WTC11 (cell line): ENCODE data around the gene TRMT10C. TPM values are rescaled to one million over a fixed set of nuclear protein-coding genes. Genes with fewer than 3 reads are reported as not detected.
A peak's percentile ranks its signal among the peaks of the same experiment; 100 is the strongest.

Experiments
- ATAC-seq: fragments of 200-7000 bp; cut with Tn5 transposase; 2 replicates; pipeline ENCODE4 v1.10.0; 2021; ENCODE audit warnings: mild to moderate bottlenecking, moderate library complexity
- CTCF ChIA-PET: fragments of 300-600 bp; sonication (Branson Sonifier 250); formaldehyde crosslinking; loops from one replicate; lab custom pipeline; 2021; ENCODE audit warnings: antibody characterized with exemption; lab: Charles Lee
- POLR2A ChIA-PET: fragments of 350-600 bp; sonication (Branson Sonifier 250); formaldehyde crosslinking; loops from one replicate; lab custom pipeline; 2021; ENCODE audit warnings: antibody characterized with exemption; lab: Charles Lee
- DNase-seq: peaks from one replicate; pipeline ENCODE4 v3.0.0; 2021; ENCODE audit warnings: low spot score
- H3K27ac Mint-ChIP-seq: 2 replicates; pipeline ENCODE4 v1.8.0; 2021; ENCODE audit warnings: mixed read lengths
- H3K27me3 Mint-ChIP-seq: 2 replicates; pipeline ENCODE4 v1.8.0; 2021; ENCODE audit warnings: low read depth, mild to moderate bottlenecking, moderate library complexity, mixed read lengths
- H3K36me3 Mint-ChIP-seq: 2 replicates; pipeline ENCODE4 v1.8.0; 2021; ENCODE audit warnings: mixed read lengths
- H3K4me1 Mint-ChIP-seq: 2 replicates; pipeline ENCODE4 v1.8.0; 2022; ENCODE audit warnings: mixed read lengths
- H3K4me3 Mint-ChIP-seq: 2 replicates; pipeline ENCODE4 v1.8.0; 2021; ENCODE audit warnings: mild to moderate bottlenecking, moderate library complexity, mixed read lengths
- H3K9me3 Mint-ChIP-seq: 2 replicates; pipeline ENCODE4 v1.8.0; 2021; ENCODE audit warnings: mixed read lengths
- ELF4 ChIP-seq: sonication (generic); formaldehyde crosslinking; IDR thresholded peaks from 2 replicates; pipeline ENCODE4 v1.8.1; 2022; ENCODE audit warnings: low read depth, mild to moderate bottlenecking, moderate library complexity, missing genetic modification reagents
- ESRRA ChIP-seq: sonication (generic); formaldehyde crosslinking; IDR thresholded peaks from 2 replicates; pipeline ENCODE4 v1.8.1; 2022; ENCODE audit warnings: mild to moderate bottlenecking, missing genetic modification reagents, borderline replicate concordance
- HMGA2 ChIP-seq: fragments of 250-450 bp; sonication (Bioruptor Pico); IDR thresholded peaks from 2 replicates; pipeline ENCODE4 v1.4.0; 2021; ENCODE audit warnings: mild to moderate bottlenecking, moderate library complexity
- JAZF1 ChIP-seq: fragments of 250-450 bp; sonication (Bioruptor Pico); IDR thresholded peaks from 2 replicates; pipeline ENCODE4 v1.9.0; 2021; ENCODE audit warnings: moderate library complexity, mild to moderate bottlenecking, inconsistent platforms
- JUN ChIP-seq: sonication (generic); formaldehyde crosslinking; IDR thresholded peaks from 2 replicates; pipeline ENCODE4 v1.8.0; 2023; ENCODE audit warnings: mild to moderate bottlenecking, missing genetic modification reagents
- MXD4 ChIP-seq: fragments of 250-450 bp; sonication (Bioruptor Pico); IDR thresholded peaks from 2 replicates; pipeline ENCODE4 v1.8.0; 2021; ENCODE audit warnings: mild to moderate bottlenecking, moderate library complexity, borderline replicate concordance
- NFYB ChIP-seq: sonication (generic); formaldehyde crosslinking; conservative IDR thresholded peaks from 2 replicates; pipeline ENCODE4 v1.8.0; 2022; ENCODE audit warnings: low read depth, missing genetic modification reagents
- RELA ChIP-seq: sonication (generic); formaldehyde crosslinking; IDR thresholded peaks from 2 replicates; pipeline ENCODE4 v1.8.1; 2022; ENCODE audit warnings: missing genetic modification reagents, mild to moderate bottlenecking, borderline replicate concordance
- RORB ChIP-seq: fragments of 250-450 bp; sonication (Bioruptor Pico); IDR thresholded peaks from 2 replicates; pipeline ENCODE4 v1.9.0; 2021; ENCODE audit warnings: mild to moderate bottlenecking
- SP1 ChIP-seq: sonication (generic); formaldehyde crosslinking; conservative IDR thresholded peaks from 2 replicates; pipeline ENCODE4 v1.8.1; 2022; ENCODE audit warnings: missing genetic modification reagents
- TEAD1 ChIP-seq: sonication (generic); formaldehyde crosslinking; IDR thresholded peaks from 2 replicates; pipeline ENCODE4 v1.8.0; 2022; ENCODE audit warnings: mild to moderate bottlenecking, missing genetic modification reagents
- ZBTB21 ChIP-seq: sonication (generic); formaldehyde crosslinking; IDR thresholded peaks from 2 replicates; pipeline ENCODE4 v1.8.1; 2023; ENCODE audit warnings: mild to moderate bottlenecking, missing genetic modification reagents, borderline replicate concordance
- ZNF232 ChIP-seq: sonication (generic); formaldehyde crosslinking; IDR thresholded peaks from 2 replicates; pipeline ENCODE4 v1.8.0; 2022; ENCODE audit warnings: mild to moderate bottlenecking, missing genetic modification reagents
- ZNF317 ChIP-seq: sonication (generic); formaldehyde crosslinking; IDR thresholded peaks from 2 replicates; pipeline ENCODE4 v1.8.1; 2023; ENCODE audit warnings: low read depth, mild to moderate bottlenecking, moderate library complexity, missing genetic modification reagents, borderline replicate concordance
- ZNF416 ChIP-seq: fragments of 250-450 bp; sonication (Bioruptor Pico); IDR thresholded peaks from 2 replicates; pipeline ENCODE4 v1.9.0; 2021; ENCODE audit warnings: mild to moderate bottlenecking, inconsistent platforms
- total RNA-seq: library from RNA; stranded (reverse); gene quantifications from 3 replicates; pipeline ENCODE4 v1.2.3, GENCODE V29; 2021
- TF ChIP-seq, protein P1 (sequence below): sonication (generic); formaldehyde crosslinking; conservative IDR thresholded peaks from 2 replicates; pipeline ENCODE4 v1.8.1; 2023; ENCODE audit warnings: mild to moderate bottlenecking, low read depth, missing genetic modification reagents, moderate library complexity
- TF ChIP-seq, protein P2 (sequence below): sonication (generic); formaldehyde crosslinking; IDR thresholded peaks from 2 replicates; pipeline ENCODE4 v1.8.0; 2022; ENCODE audit warnings: mild to moderate bottlenecking, missing genetic modification reagents
- TF ChIP-seq, protein P3 (sequence below): sonication (generic); formaldehyde crosslinking; conservative IDR thresholded peaks from 2 replicates; pipeline ENCODE4 v1.8.1; 2022; ENCODE audit warnings: mild to moderate bottlenecking, missing genetic modification reagents
- TF ChIP-seq, protein P4 (sequence below): sonication (generic); formaldehyde crosslinking; IDR thresholded peaks from 2 replicates; pipeline ENCODE4 v1.8.0; 2022; ENCODE audit warnings: missing genetic modification reagents

Gene TRMT10C
- total RNA-seq, 1 experiment from 2014 or later = 41.7 TPM

DNA sequence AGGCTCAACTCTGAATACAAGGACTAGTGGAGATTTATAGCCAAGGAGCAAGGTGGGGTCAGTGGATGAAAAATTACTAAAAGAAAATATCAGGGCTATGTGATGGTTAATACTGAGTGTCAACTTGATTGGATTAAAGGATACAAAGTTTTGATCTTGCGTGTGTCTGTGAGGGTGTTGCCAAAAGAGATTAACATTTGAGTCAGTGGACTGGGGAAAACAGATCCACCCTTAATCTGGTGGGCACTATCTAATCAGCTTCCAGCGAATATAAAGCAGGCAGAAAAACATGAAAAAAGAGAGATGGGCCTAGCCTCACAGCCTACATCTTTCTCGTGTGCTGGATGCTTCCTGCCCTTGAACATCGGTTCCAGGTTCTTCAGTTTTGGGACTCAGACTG lies 34.2 kb upstream of the TRMT10C start:
- POLR2A ChIA-PET = no interaction called here
- DNase-seq (no peak), ATAC-seq (no peak)
- CTCF ChIA-PET = no interaction called here
- H3K36me3 Mint-ChIP-seq = peaks cover 47% of the 10 kb centered on the region
- H3K27ac Mint-ChIP-seq = no peak overlapping the region
- peaks cover 31% of the 10 kb centered on the region for H3K4me1 Mint-ChIP-seq
- no peak overlapping the region for H3K4me3 Mint-ChIP-seq
- peaks cover 4% of the 10 kb centered on the region; the same call in 1 of the 2 replicates for H3K27me3 Mint-ChIP-seq
- peaks cover 53% of the 10 kb centered on the region for H3K9me3 Mint-ChIP-seq
- TF ChIP-seq, protein P1, sequence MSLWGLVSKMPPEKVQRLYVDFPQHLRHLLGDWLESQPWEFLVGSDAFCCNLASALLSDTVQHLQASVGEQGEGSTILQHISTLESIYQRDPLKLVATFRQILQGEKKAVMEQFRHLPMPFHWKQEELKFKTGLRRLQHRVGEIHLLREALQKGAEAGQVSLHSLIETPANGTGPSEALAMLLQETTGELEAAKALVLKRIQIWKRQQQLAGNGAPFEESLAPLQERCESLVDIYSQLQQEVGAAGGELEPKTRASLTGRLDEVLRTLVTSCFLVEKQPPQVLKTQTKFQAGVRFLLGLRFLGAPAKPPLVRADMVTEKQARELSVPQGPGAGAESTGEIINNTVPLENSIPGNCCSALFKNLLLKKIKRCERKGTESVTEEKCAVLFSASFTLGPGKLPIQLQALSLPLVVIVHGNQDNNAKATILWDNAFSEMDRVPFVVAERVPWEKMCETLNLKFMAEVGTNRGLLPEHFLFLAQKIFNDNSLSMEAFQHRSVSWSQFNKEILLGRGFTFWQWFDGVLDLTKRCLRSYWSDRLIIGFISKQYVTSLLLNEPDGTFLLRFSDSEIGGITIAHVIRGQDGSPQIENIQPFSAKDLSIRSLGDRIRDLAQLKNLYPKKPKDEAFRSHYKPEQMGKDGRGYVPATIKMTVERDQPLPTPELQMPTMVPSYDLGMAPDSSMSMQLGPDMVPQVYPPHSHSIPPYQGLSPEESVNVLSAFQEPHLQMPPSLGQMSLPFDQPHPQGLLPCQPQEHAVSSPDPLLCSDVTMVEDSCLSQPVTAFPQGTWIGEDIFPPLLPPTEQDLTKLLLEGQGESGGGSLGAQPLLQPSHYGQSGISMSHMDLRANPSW (CRISPR knock-in tag) = no peak
- TF ChIP-seq ELF4 (no peak), MXD4 (CRISPR knock-in tag) (no peak), ZBTB21 (CRISPR knock-in tag) (no peak), SP1 (CRISPR knock-in tag) (no peak)

DNA sequence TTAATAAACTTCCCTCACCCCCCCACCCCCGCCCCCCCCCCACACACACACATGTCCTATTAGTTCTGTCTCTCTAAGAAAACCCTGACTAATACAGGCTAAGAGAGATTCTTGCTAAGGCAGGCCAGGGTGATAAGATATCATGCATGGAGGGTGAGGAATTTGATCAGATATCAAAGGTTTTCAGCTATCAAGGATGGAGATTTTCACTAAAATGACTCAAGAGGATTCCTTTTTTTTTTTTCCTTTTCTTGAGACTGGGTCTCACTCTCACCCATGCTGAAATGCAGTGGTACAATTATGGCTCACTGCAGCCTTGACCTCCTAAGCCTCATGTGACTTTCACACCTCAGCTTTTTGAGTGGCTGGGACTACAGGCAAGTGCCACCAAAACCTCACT lies 33.8 kb upstream of the TRMT10C start:
- Mint-ChIP-seq H3K27ac (no peak overlapping the region), H3K27me3 (peaks cover 4% of the 10 kb centered on the region; the same call in 1 of the 2 replicates), H3K36me3 (peaks cover 47% of the 10 kb centered on the region), H3K4me3 (no peak overlapping the region)
- DNase-seq (no peak), ATAC-seq (no peak)
- ChIA-PET CTCF (no interaction called here), POLR2A (no interaction called here)
- TF ChIP-seq RORB (no peak), JAZF1 (no peak), TEAD1 (CRISPR knock-in tag) (no peak), HMGA2 (CRISPR knock-in tag) (no peak), ZNF416 (CRISPR knock-in tag) (no peak), NFYB (CRISPR knock-in tag) (no peak), JUN (CRISPR knock-in tag) (no peak), RELA (CRISPR knock-in tag) (no peak), ESRRA (CRISPR knock-in tag) (no peak)
- TF ChIP-seq, protein P2, sequence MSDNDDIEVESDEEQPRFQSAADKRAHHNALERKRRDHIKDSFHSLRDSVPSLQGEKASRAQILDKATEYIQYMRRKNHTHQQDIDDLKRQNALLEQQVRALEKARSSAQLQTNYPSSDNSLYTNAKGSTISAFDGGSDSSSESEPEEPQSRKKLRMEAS (CRISPR knock-in tag) = no peak
- TF ChIP-seq, protein P3, sequence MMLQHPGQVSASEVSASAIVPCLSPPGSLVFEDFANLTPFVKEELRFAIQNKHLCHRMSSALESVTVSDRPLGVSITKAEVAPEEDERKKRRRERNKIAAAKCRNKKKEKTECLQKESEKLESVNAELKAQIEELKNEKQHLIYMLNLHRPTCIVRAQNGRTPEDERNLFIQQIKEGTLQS (CRISPR knock-in tag) = no peak
- TF ChIP-seq, all 79 proteins: peak for 0
- H3K4me1 Mint-ChIP-seq = peaks cover 34% of the 10 kb centered on the region
- H3K9me3 Mint-ChIP-seq = peaks cover 53% of the 10 kb centered on the region

DNA sequence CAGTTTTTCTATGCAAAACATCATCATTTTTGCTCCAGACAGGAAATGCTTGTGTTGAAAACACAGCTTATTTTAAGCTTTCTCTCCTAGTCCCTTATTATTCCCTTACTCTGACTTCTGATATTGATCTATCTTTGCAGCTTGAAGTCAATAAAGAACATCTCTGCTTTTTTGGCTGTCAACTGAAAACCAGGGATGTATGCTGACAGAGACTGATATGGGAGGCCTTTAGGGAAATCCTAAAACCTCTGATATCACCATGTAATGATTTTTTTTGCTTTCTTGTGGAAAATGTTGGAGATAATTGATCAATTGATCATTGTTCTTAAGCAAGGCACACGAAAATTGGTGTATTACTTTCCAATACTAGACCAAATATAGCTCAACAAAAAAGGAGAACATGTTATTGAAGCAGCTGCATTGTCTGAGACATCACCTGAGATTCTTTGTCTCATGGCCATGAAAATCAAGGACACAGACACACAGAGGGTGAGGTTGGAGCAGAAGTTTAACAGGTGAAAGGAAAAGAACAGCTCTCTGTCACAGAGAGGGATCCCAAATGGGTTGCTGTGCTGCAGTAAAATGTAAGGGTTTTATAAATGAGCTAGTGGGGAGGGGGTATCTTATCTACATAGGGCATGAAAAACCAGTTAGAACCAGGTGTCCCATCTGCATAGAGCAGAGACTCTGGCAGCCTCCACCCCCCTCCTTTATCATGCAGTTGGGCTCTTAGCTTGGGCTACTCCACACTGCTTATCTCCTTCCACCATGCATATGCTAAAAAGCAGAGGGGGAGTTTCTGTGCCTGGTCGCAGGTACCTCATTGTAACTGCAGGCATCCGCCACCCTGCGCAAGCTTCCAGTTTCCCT lies 31.6 kb upstream of the TRMT10C start:
- CTCF ChIA-PET = interaction anchor here (0.5 to 1.1 kb wide), 5 partner anchors 13 to 148 kb away, joined by 3 to 6 read pairs (median 3); partner anchors contain the start of gene PCNP
- TF ChIP-seq, protein P4, sequence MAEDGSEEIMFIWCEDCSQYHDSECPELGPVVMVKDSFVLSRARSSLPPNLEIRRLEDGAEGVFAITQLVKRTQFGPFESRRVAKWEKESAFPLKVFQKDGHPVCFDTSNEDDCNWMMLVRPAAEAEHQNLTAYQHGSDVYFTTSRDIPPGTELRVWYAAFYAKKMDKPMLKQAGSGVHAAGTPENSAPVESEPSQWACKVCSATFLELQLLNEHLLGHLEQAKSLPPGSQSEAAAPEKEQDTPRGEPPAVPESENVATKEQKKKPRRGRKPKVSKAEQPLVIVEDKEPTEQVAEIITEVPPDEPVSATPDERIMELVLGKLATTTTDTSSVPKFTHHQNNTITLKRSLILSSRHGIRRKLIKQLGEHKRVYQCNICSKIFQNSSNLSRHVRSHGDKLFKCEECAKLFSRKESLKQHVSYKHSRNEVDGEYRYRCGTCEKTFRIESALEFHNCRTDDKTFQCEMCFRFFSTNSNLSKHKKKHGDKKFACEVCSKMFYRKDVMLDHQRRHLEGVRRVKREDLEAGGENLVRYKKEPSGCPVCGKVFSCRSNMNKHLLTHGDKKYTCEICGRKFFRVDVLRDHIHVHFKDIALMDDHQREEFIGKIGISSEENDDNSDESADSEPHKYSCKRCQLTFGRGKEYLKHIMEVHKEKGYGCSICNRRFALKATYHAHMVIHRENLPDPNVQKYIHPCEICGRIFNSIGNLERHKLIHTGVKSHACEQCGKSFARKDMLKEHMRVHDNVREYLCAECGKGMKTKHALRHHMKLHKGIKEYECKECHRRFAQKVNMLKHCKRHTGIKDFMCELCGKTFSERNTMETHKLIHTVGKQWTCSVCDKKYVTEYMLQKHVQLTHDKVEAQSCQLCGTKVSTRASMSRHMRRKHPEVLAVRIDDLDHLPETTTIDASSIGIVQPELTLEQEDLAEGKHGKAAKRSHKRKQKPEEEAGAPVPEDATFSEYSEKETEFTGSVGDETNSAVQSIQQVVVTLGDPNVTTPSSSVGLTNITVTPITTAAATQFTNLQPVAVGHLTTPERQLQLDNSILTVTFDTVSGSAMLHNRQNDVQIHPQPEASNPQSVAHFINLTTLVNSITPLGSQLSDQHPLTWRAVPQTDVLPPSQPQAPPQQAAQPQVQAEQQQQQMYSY = peak; percentile 53; the same call in 1 of the 2 replicates
- TF ChIP-seq SP1 (CRISPR knock-in tag) (0 out of 2 replicates have a peak, but pooled peaks have one; percentile 47), ZNF232 (CRISPR knock-in tag) (peak; percentile 39; the same call in 1 of the 2 replicates), ZNF317 (CRISPR knock-in tag) (no peak)
- TF ChIP-seq, all 79 proteins: peak for 3
- H3K9me3 Mint-ChIP-seq = peaks cover 44% of the 10 kb centered on the region
- H3K36me3 Mint-ChIP-seq = peaks cover 39% of the 10 kb centered on the region
- POLR2A ChIA-PET = interaction anchor here (0.8 to 1.5 kb wide), 4 partner anchors 11 to 146 kb away, joined by 3 to 8 read pairs (median 4); partner anchors contain the start of genes SENP7, TRMT10C and ZBTB11
- H3K27ac Mint-ChIP-seq = peak overlapping the region; percentile 92
- DNase-seq (peak; percentile 50), ATAC-seq (peak; percentile 100)
- H3K4me3 Mint-ChIP-seq = no peak overlapping the region
- peaks cover 38% of the 10 kb centered on the region for H3K4me1 Mint-ChIP-seq
- peaks cover 4% of the 10 kb centered on the region; the same call in 1 of the 2 replicates for H3K27me3 Mint-ChIP-seq
